COR-L47 (cell line): ENCODE data around the gene DEFB132.
"Not testable (repeated sequence)": the region's sequence is repeated elsewhere in the genome, so short reads cannot be mapped to it uniquely, and the experiment has no call there.

Experiments used
- DNase-seq: peaks from one replicate; lab custom pipeline; 2025; lab: John Stamatoyannopoulos, UW

Gene DEFB132, protein sequence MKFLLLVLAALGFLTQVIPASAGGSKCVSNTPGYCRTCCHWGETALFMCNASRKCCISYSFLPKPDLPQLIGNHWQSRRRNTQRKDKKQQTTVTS

DNA sequence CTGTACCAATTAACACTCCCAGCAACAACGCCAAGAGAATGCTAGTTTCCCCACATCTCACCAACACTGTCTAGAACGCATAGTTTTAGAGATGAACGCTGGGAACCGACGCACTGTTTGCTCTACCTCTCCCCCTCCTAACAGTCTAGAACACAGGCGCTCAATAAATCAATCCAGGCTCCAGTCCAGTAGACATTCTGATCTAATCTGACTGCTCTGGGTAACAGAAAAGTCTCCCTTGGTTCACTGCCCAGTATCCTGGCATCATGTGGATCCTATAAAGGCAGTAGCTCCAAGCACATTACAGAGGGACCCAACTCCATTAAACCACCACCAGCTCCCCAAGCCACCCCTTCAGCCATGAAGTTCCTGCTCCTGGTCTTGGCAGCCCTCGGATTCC lies at the start of gene DEFB132:
DEFB132 (plus strand) TSS at position 306 of the 400 bp plus-strand sequence; CDS start at position 361, 55 bp downstream.
- DNase-seq, result no peak

- DNase-seq, result peak; percentile 0
Observed at GRCh38 chr20:208942-209566, 48.5 kb upstream of the DEFB132 start.

DNA sequence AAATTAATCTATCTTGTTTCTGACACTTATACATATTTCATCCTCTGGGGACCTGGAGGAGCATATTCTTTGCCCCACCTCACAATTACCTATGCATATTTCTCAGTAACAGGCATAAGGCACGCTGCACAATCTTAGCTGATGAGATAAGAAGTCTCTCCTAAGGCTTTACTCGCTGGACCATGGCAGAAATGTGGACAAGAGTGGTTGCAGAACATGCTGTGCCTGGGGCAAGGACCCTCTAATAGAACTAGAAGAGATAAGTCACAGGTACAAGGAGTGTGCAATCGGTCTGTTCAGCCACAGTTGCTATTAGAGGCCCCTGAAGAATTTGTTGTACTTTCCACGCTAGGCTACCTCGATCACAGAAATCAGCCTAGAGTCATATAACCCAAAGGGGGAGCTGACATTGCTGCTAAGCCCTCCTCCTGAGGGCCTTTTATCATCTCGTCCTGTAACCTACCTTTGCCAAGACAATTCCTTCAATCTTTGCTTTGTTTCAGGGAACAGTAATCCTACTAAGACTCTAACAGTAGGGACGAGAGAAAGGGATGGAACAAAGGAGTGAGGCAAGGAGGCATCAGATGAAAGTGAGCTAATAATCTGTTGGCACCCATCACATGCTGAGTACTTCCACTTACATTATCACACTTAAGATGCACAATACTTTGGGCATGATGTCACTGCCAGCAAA lies 46.6 kb upstream of the DEFB132 start:
- no peak for DNase-seq

GRCh38 chr20:214383-214782 lies 43.1 kb upstream of the DEFB132 start:
- no peak for DNase-seq

- no peak for DNase-seq
Observed at GRCh38 chr20:215796-216195, 41.7 kb upstream of the DEFB132 start.

DNA sequence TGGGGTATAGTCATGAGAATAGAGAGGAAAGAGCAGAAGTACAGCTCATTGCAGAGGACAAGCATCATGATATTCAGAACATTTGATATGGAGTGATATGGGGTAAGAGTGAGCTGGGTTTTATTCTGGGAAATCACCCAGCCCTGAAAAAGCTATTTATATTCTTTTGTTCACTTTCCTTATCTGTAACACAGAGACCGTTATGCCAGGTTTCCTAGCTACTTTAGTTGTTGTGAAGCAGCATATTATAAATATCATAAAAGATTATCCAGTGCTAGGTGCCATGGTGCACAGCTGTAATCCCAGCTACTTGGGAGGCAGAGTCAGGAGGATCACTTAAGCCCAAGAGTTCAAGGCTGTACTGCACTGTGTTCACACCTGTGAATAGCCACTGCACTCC lies 40.3 kb upstream of the DEFB132 start:
- no peak for DNase-seq

GRCh38 chr20:219290-220115 lies 38.0 kb upstream of the DEFB132 start:
- DNase-seq, result peak; percentile 1

- no peak for DNase-seq
Observed at GRCh38 chr20:221258-221830, 36.2 kb upstream of the DEFB132 start.

GRCh38 chr20:225879-226278 lies 31.6 kb upstream of the DEFB132 start:
- not testable (repeated sequence) for DNase-seq

GRCh38 chr20:226958-227357 lies 30.6 kb upstream of the DEFB132 start, which contains the start of gene DEFB129:
DEFB129 (plus strand) TSS chr20:227258; CDS start chr20:227289, 31 bp downstream.
- DNase-seq, result no peak

DNA sequence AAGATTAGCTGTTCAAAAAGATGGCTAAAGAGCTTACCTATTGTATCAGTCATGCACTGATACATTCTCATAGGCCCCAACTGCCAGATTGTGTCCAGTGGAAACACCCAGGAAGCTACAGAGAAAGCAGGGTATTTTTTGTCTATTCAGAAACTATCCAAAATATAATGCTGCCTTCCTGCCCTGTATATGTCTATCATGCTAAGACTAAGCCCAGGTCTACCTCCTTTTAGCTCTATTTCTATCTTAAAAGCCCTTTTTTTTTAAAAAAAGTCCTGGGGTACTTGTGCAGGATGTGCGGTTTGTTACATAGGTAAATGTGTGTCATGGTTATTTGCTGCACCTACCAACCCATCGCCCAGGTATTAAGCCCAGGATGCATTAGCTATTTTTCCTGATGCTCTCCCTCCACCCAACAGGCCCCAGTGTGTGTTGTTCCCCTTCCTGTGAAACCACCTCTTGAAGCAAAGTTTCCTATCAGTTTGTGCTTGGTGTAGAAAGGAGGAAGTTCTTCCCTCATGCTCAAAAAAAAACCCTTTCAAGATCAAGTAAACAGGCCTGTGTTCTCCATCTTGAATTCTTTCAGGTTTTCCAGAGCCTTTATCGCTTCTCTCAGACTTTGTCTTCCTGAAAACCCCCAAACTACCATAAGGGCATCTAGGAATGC lies 30.0 kb upstream of the DEFB132 start:
- DNase-seq, result no peak

- DNase-seq, result no peak
Observed at GRCh38 chr20:235891-236290, 21.6 kb upstream of the DEFB132 start.

GRCh38 chr20:237489-237888 lies 20.0 kb upstream of the DEFB132 start:
- DNase-seq, result no peak

- DNase-seq, result no peak
Observed at GRCh38 chr20:237929-238328, 19.6 kb upstream of the DEFB132 start.

- no peak for DNase-seq
Observed at GRCh38 chr20:242905-243304, 14.6 kb upstream of the DEFB132 start.

DNA sequence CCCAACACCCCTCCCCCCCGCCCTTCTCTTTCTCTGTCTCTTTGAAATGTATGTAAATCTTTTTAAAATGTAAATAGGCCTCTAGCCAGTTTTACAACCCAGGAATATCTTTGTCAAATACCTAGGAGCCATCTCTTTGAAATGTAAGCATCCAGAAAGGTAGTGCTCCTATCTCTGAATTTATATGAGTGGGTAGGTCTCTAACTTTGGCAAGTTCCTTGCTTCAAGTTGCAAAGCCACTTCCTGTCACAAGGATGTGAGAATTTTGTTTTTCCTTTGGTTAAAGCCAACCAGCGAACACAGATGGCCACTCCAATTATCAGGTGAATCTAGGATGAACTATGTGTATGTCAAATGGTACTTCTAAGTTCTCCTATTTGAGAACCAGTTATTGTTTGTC lies 6.2 kb upstream of the DEFB132 start:
- no peak for DNase-seq

- DNase-seq, result no peak
Observed at GRCh38 chr20:252801-253200, 4.7 kb upstream of the DEFB132 start.

DNA sequence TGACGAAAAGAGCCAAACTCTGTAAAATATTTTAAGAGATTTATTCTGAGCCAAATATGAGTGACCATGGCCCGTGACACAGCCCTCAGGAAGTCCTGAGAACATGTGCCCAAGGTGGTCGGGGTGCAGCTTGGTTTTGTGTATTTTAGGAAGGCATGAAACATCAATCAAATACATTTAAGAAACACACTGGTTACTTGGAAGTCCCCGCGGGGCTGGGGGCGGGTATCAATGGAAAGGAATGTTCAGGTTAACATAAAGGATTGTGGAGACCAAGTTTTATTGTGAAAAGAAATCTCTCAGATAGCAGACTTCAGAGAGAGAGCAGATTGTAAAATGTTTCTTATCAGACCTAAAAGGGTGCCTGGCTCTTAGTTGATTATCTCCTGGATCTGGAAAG lies 4.1 kb upstream of the DEFB132 start:
- not testable (repeated sequence) for DNase-seq

DNA sequence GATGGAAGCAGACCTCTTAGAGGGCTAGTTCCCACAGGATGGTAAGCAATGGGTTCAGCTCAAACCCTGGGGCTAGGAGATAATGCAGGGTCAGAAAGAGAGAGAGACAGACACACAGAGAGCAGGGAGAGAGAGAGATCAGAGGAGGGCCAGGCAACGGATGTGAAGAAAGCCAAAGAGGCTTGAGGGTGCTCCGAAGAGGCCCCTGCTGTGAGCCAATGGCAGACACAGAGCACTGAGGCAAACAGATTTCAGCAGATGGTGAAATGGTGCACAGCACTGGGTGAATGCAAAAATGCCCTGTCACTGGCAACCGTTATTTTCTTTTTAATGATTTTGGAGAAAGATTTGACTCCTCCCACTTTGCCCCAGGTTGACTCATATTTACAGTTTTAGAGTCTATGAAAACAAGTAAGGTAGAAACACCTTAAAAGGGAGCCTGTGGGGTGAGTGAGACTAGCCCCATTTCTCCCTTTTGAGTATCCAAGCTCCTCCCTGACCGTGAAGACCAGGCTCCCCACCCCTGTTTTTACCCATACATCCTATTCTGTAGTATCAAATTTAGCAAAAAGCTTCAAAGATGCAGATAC lies 840 bp downstream of the DEFB132 start:
- DNase-seq, result no peak

DNA sequence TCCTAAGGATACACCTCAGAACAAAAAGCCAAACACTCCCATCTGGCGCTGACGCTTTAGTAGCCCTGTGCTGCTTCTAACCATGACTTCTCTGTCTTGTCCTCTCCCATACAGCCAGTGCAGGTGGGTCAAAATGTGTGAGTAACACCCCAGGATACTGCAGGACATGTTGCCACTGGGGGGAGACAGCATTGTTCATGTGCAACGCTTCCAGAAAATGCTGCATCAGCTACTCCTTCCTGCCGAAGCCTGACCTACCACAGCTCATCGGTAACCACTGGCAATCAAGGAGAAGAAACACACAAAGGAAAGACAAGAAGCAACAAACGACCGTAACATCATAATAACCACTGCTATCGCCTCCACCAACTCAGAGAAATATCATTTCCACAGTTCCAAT lies 1.4 kb downstream of the DEFB132 start:
- peak; percentile 21 for DNase-seq

DNA sequence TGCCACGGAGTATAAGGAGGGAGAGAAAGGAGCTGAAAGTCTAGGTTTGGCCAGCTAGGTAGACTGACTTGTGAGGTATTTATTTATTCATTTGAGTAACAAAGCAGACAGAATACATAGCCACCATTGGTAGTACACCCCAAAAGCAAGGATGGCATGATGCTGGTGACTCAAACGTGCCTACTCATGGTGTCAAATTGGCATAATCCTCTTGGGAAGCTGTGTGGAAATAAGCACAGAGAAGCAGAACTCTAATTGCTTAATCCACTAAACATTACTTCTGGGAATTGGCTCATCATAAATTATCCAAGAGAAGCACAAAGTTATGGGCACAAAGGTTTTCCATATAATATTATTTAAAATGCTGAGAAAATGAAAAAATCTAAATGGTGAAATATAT lies 2.5 kb downstream of the DEFB132 start:
- DNase-seq, result no peak
